ENCODE measurements around the gene ASS1. TPM values are rescaled to one million over a fixed set of nuclear protein-coding genes. Genes with fewer than 3 reads are reported as not detected.

ASS1 gene
- total RNA-seq, 1 donor from 2014 or later, result 1.6 TPM

DNA sequence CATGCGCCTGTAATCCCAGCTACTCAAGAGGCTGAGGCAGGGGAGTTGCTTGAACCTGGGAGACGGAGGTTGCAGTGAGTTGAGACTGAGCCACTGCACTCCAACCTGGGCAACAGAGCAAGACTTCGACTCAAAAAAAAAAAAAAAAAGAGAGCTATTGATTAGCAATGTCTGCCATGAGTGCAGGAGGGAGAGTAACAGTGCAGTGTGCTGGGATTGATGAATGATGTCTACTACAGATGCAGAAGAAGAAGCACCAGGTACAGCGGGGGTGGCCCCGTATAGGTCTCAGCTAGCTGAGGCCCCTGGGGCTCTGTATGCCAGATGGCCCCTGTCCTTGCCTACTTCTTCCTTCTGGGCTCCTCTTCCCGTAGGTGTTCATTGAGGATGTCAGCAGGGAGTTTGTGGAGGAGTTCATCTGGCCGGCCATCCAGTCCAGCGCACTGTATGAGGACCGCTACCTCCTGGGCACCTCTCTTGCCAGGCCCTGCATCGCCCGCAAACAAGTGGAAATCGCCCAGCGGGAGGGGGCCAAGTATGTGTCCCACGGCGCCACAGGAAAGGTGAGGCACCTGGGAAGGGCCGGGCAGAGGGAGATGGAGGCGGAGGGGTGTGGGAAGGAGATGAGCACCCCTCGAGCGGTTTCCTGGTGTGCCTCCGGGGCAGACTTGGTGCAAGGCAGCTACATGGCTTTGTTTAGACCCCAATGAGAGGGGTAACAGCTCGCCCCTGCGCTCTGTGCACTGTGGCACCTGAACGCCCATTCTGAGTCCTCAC lies 13.5 kb downstream of the ASS1 start:
- H3K36me3 Mint-ChIP-seq (ENCODE audit: low read depth), result no peaks in the 10 kb centered on the region

GRCh38 chr9:130458804-130459067 lies 14.0 kb downstream of the ASS1 start:
- H3K4me3 Mint-ChIP-seq, result no peak overlapping the region
- ChIA-PET POLR2A (no interaction called here), CTCF (no interaction called here)
- H3K27me3 Mint-ChIP-seq, result peaks cover 11% of the 10 kb centered on the region
- ATAC-seq (ENCODE audit: low read depth) (no peak), DNase-seq (no peak)
- TF ChIP-seq, protein P1, sequence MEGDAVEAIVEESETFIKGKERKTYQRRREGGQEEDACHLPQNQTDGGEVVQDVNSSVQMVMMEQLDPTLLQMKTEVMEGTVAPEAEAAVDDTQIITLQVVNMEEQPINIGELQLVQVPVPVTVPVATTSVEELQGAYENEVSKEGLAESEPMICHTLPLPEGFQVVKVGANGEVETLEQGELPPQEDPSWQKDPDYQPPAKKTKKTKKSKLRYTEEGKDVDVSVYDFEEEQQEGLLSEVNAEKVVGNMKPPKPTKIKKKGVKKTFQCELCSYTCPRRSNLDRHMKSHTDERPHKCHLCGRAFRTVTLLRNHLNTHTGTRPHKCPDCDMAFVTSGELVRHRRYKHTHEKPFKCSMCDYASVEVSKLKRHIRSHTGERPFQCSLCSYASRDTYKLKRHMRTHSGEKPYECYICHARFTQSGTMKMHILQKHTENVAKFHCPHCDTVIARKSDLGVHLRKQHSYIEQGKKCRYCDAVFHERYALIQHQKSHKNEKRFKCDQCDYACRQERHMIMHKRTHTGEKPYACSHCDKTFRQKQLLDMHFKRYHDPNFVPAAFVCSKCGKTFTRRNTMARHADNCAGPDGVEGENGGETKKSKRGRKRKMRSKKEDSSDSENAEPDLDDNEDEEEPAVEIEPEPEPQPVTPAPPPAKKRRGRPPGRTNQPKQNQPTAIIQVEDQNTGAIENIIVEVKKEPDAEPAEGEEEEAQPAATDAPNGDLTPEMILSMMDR (IDR thresholded peaks at IDR 0.05), result no peak
- intact Hi-C loops (cut with micrococcal nuclease), result no loop called here
- H3K27ac Mint-ChIP-seq, result no peak overlapping the region
- no peaks in the 10 kb centered on the region for H3K9me3 Mint-ChIP-seq
- H3K4me1 Mint-ChIP-seq, result no peaks in the 10 kb centered on the region
- H3K36me3 Mint-ChIP-seq (ENCODE audit: low read depth), result no peaks in the 10 kb centered on the region

More for the DNA sequence above, 13.5 kb downstream of the ASS1 start:
- TF ChIP-seq, protein P1 (IDR thresholded peaks at IDR 0.05), result no peak
- no peak overlapping the region for H3K4me3 Mint-ChIP-seq
- ChIA-PET CTCF (no interaction called here), POLR2A (no interaction called here)
- no peak overlapping the region for H3K27ac Mint-ChIP-seq
- DNase-seq (no peak), ATAC-seq (ENCODE audit: low read depth) (no peak)
- intact Hi-C loops (cut with micrococcal nuclease), result no loop called here
- H3K4me1 Mint-ChIP-seq, result no peaks in the 10 kb centered on the region
- no peaks in the 10 kb centered on the region for H3K9me3 Mint-ChIP-seq
- H3K27me3 Mint-ChIP-seq, result peaks cover 14% of the 10 kb centered on the region

GRCh38 chr9:130459151-130459550 lies 14.4 kb downstream of the ASS1 start:
- DNase-seq, result no peak
- intact Hi-C loops (cut with micrococcal nuclease), result no loop called here
- Mint-ChIP-seq H3K4me3 (no peak overlapping the region), H3K4me1 (no peaks in the 10 kb centered on the region), H3K27me3 (peaks cover 11% of the 10 kb centered on the region), H3K9me3 (no peaks in the 10 kb centered on the region), H3K27ac (no peak overlapping the region), H3K36me3 (ENCODE audit: low read depth) (no peaks in the 10 kb centered on the region)
- no peak for ATAC-seq (ENCODE audit: low read depth)
- ChIA-PET CTCF (interaction anchor here (5.1 kb wide), 1 partner anchor 223 kb away, joined by 51 read pairs; no protein-coding TSS in a partner anchor), POLR2A (no interaction called here)
- TF ChIP-seq, protein P1 (IDR thresholded peaks at IDR 0.05), result no peak

DNA sequence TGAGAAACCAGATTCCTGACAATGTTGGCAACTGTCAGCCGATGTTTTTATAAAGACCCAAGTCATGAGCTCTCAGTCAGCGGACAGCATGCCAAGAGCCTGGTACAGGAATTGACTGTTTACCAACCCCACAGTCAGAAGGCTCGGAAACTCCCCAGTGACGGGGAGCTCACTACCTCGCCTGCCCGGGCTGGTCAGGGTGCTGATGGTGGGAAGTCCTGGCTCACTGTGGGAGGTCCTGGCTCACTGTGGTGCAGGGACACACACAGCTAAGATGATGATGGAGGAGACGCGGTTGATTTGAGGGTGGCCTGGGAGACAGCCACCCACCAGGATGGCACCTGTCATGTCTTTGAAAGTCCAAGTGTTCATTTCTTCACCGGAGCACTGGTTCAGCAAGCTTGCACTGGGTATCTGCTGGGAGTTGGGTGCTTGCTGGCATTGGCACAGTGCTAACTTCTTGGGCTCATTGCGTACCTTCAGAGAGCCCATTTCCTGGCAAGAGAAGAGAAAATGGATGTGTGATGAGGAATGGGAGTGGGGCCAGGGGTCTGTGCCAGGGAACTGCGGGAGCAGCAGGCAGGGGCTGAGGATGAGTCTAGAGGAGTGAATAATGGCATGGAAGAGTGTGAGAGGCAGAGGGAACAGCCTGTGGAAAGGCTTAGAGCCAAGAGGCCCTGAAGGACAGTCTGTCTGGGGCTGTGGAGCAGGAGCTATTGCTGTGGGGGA lies 15.3 kb downstream of the ASS1 start:
- no peaks in the 10 kb centered on the region for H3K9me3 Mint-ChIP-seq
- no peak for ATAC-seq (ENCODE audit: low read depth)
- no peaks in the 10 kb centered on the region for H3K36me3 Mint-ChIP-seq (ENCODE audit: low read depth)
- no peak for DNase-seq
- no peak overlapping the region for H3K27ac Mint-ChIP-seq
- H3K4me1 Mint-ChIP-seq, result no peaks in the 10 kb centered on the region
- ChIA-PET POLR2A (no interaction called here), CTCF (interaction anchor here (0.5 to 5.1 kb wide), 5 partner anchors 222 to 403 kb away, joined by 3 to 51 read pairs (median 5); partner anchors contain the start of gene EXOSC2)
- H3K27me3 Mint-ChIP-seq, result peaks cover 11% of the 10 kb centered on the region
- TF ChIP-seq, protein P1 (IDR thresholded peaks at IDR 0.05), result no peak
- no peak overlapping the region for H3K4me3 Mint-ChIP-seq
- intact Hi-C loops (cut with micrococcal nuclease), result loop anchor here (2.0 kb wide), 1 partner anchor 481 kb away; no protein-coding TSS in a partner anchor

- CTCF ChIA-PET, result interaction anchor here (1.4 to 5.1 kb wide), 3 partner anchors 221 to 232 kb away, joined by 5 to 51 read pairs (median 11); partner anchors contain the start of gene EXOSC2
- Mint-ChIP-seq H3K36me3 (ENCODE audit: low read depth) (no peaks in the 10 kb centered on the region), H3K4me1 (no peaks in the 10 kb centered on the region), H3K27ac (no peak overlapping the region), H3K27me3 (peaks cover 11% of the 10 kb centered on the region), H3K4me3 (no peak overlapping the region), H3K9me3 (no peaks in the 10 kb centered on the region)
- POLR2A ChIA-PET, result no interaction called here
- TF ChIP-seq, protein P1 (IDR thresholded peaks at IDR 0.05), result peak; percentile 77
- ATAC-seq (ENCODE audit: low read depth) (peak; percentile 76), DNase-seq (peak; percentile 74)
- intact Hi-C loops (cut with micrococcal nuclease), result loop anchor here (1.0 to 2.0 kb wide), 3 partner anchors 221 to 585 kb away; no protein-coding TSS in a partner anchor
These were observed 16.5 kb downstream of the ASS1 start for GRCh38 chr9:130461218-130461630.
